IMR-90 (cell line): ENCODE results near the gene SLC26A11. TPM values are rescaled to one million over a fixed set of nuclear protein-coding genes. Genes with fewer than 3 reads are reported as not detected.

Experiments
- ATAC-seq: fragments of 200-7000 bp; cut with Tn5 transposase; 2 replicates; pipeline ENCODE4 v1.9.1; 2020; ENCODE audit warnings: low read depth, mild to moderate bottlenecking, moderate library complexity
- BruUV-seq: library from RNA; stranded (reverse); fragments of 400-500 nt; replicated peaks from 2 replicates; lab custom pipeline; 2021; lab: Mats Ljungman, UMichigan
- CTCF ChIA-PET: fragments of 300-600 bp; formaldehyde crosslinking; extraction: SDS; loops from one replicate; lab custom pipeline; 2021; ENCODE audit warnings: antibody characterized with exemption; lab: Yijun Ruan, JAX
- POLR2A ChIA-PET: fragments of 300-600 bp; sonication (Branson Sonifier 250); formaldehyde crosslinking; loops from one replicate; lab custom pipeline; 2022; ENCODE audit warnings: antibody characterized with exemption; ENCODE audit not compliant: unreplicated experiment; lab: Charles Lee
- DNase-seq: peaks from one replicate; pipeline ENCODE4 v3.0.0; 2013
- H2AFZ ChIP-seq: replicated peaks from 2 replicates; pipeline ENCODE3; 2013; ENCODE audit warnings: low read length, mild to moderate bottlenecking; ENCODE audit not compliant: poor library complexity
- H2AK5ac ChIP-seq: 2 replicates; pipeline ENCODE4 v1.6.1; 2013; ENCODE audit warnings: low read depth, low read length, inconsistent platforms
- H2AK9ac ChIP-seq: replicated peaks from 2 replicates; pipeline ENCODE3; 2013; ENCODE audit warnings: mild to moderate bottlenecking, low read depth, low read length, moderate library complexity; ENCODE audit not compliant: poor library complexity
- H2BK120ac ChIP-seq: 2 replicates; pipeline ENCODE4 v1.6.1; 2013; ENCODE audit warnings: low read depth, low read length, inconsistent platforms
- H2BK15ac ChIP-seq: 3 replicates; pipeline ENCODE4 v1.6.1; 2013; ENCODE audit warnings: low read depth, low read length, inconsistent platforms
- H2BK20ac ChIP-seq: 2 replicates; pipeline ENCODE4 v1.6.1; 2013; ENCODE audit warnings: low read depth, mild to moderate bottlenecking, inconsistent platforms, low read length, moderate library complexity
- H2BK5ac ChIP-seq: 2 replicates; pipeline ENCODE4 v1.6.1; 2013; ENCODE audit warnings: mild to moderate bottlenecking, low read depth, low read length, inconsistent platforms; ENCODE audit not compliant: poor library complexity, severe bottlenecking
- H3K14ac ChIP-seq: replicated peaks from 2 replicates; pipeline ENCODE4 v1.6.1; 2013; ENCODE audit warnings: low read depth, low read length, inconsistent platforms
- H3K18ac ChIP-seq: 2 replicates; pipeline ENCODE4 v1.6.1; 2013; ENCODE audit warnings: low read depth, low read length, control low read depth
- H3K23ac ChIP-seq: 2 replicates; pipeline ENCODE4 v1.6.1; 2013; ENCODE audit warnings: low read depth, low read length, inconsistent platforms
- H3K27ac ChIP-seq: 2 replicates; pipeline ENCODE4 v1.5.1; 2013; ENCODE audit warnings: mild to moderate bottlenecking, control low read depth, low read length; ENCODE audit not compliant: insufficient read depth
- H3K27me3 ChIP-seq: 2 replicates; pipeline ENCODE4 v1.6.1; 2013; ENCODE audit warnings: low read length; ENCODE audit not compliant: control insufficient read depth, insufficient read depth
- H3K36me3 ChIP-seq: 2 replicates; pipeline ENCODE4 v1.6.1; 2013; ENCODE audit warnings: low read length, mixed read lengths; ENCODE audit not compliant: control insufficient read depth, insufficient read depth
- H3K4ac ChIP-seq: 2 replicates; pipeline ENCODE4 v1.6.1; 2013; ENCODE audit warnings: low read depth, low read length, inconsistent platforms
- H3K4me1 ChIP-seq: 2 replicates; pipeline ENCODE4 v1.6.1; 2013; ENCODE audit warnings: low read length, mixed read lengths; ENCODE audit not compliant: control insufficient read depth, insufficient read depth
- H3K4me2 ChIP-seq: 2 replicates; pipeline ENCODE4 v1.6.1; 2013; ENCODE audit warnings: low read depth, mild to moderate bottlenecking, control low read depth, low read length, moderate library complexity
- H3K4me3 ChIP-seq: 2 replicates; pipeline ENCODE4 v1.5.1; 2013; ENCODE audit warnings: low read depth, mild to moderate bottlenecking, control low read depth, low read length, moderate library complexity; ENCODE audit not compliant: insufficient read depth
- H3K56ac ChIP-seq: 2 replicates; pipeline ENCODE4 v1.6.1; 2013; ENCODE audit warnings: low read length, inconsistent platforms; ENCODE audit not compliant: insufficient read depth; ENCODE audit errors: extremely low read depth
- H3K79me1 ChIP-seq, 2 experiments: 2 replicates each; pipeline ENCODE4 v1.6.1; 2013; ENCODE audit warnings: low read length in 2 of 2, inconsistent platforms in 1 of 2, low read depth in 1 of 2
- H3K9ac ChIP-seq: 2 replicates; pipeline ENCODE4 v1.6.1; 2013; ENCODE audit warnings: low read depth, low read length, control low read depth
- H3K9me1 ChIP-seq: 2 replicates; pipeline ENCODE4 v1.6.1; 2013; ENCODE audit warnings: low read length, inconsistent platforms; ENCODE audit not compliant: insufficient read depth
- H3K9me3 ChIP-seq: 2 replicates; pipeline ENCODE4 v1.6.1; 2013; ENCODE audit warnings: low read length; ENCODE audit not compliant: control insufficient read depth, insufficient read depth
- H4K20me1 ChIP-seq: 2 replicates; pipeline ENCODE4 v1.6.1; 2013; ENCODE audit warnings: low read length, inconsistent platforms; ENCODE audit not compliant: insufficient read depth
- H4K5ac ChIP-seq: 2 replicates; pipeline ENCODE4 v1.6.1; 2013; ENCODE audit warnings: mild to moderate bottlenecking, low read depth, low read length, control low read depth
- H4K8ac ChIP-seq, 2 experiments: 2 replicates each; pipeline ENCODE4 v1.6.1; 2013; ENCODE audit warnings: low read depth in 2 of 2, low read length in 2 of 2, control low read depth in 1 of 2, inconsistent platforms in 1 of 2
- H4K91ac ChIP-seq: 2 replicates; pipeline ENCODE4 v1.6.1; 2013; ENCODE audit warnings: low read depth, low read length, inconsistent platforms; ENCODE audit not compliant: insufficient read depth
- BHLHE40 ChIP-seq: fragments of 150-350 bp; IDR thresholded peaks from 2 replicates; pipeline ENCODE4 v1.6.1; 2016; ENCODE audit warnings: mild to moderate bottlenecking, low read depth, low read length
- MAZ ChIP-seq: IDR thresholded peaks from 2 replicates; pipeline ENCODE4 v1.6.1; 2012; ENCODE audit warnings: low read depth, mild to moderate bottlenecking, low read length, improper control_type of control experiment, moderate library complexity, borderline replicate concordance
- MXI1 ChIP-seq: IDR thresholded peaks from 2 replicates; pipeline ENCODE4 v1.6.1; 2012; ENCODE audit warnings: low read depth, mild to moderate bottlenecking, low read length, moderate library complexity, borderline replicate concordance
- NFE2L2 ChIP-seq: fragments of 150-350 bp; IDR thresholded peaks from 2 replicates; pipeline ENCODE4 v1.6.1; 2016; ENCODE audit warnings: low read depth, mild to moderate bottlenecking, low read length
- POLR2A ChIP-seq: IDR thresholded peaks from 2 replicates; pipeline ENCODE4 v1.6.1; 2012; ENCODE audit warnings: mild to moderate bottlenecking, low read depth, low read length
- RAD21 ChIP-seq: IDR thresholded peaks from 2 replicates; pipeline ENCODE4 v1.6.1; 2012; ENCODE audit warnings: low read length, improper control_type of control experiment
- RCOR1 ChIP-seq: IDR thresholded peaks from 2 replicates; pipeline ENCODE4 v1.6.1; 2012; ENCODE audit warnings: mild to moderate bottlenecking, low read length, improper control_type of control experiment; ENCODE audit not compliant: insufficient replicate concordance
- RFX5 ChIP-seq: IDR thresholded peaks from 2 replicates; pipeline ENCODE4 v1.8.0; 2012; ENCODE audit warnings: low read depth, mild to moderate bottlenecking, low read length, moderate library complexity
- whole genome bisulfite sequencing, 2 experiments: methylation state at CpG; one replicate each; pipeline versions ENCODE4 v1.1.5 to v1.1.7; 2013; ENCODE audit warnings: missing lambda C conversion rate in 2 of 2; ENCODE audit not compliant: insufficient read length in 1 of 2; ENCODE audit errors: extremely low coverage in 2 of 2; 5-methylcytosine and 5-hydroxymethylcytosine counted together
- dilution Hi-C: fragments of 300-500 bp; cut with HindIII; formaldehyde crosslinking; loops from one replicate; pipeline ENCODE4 v1.14.3; 2018; ENCODE audit warnings: low sequenced_read_pairs; ENCODE audit not compliant: unreplicated experiment
- in situ Hi-C: fragments of 300-500 bp; cut with MboI; formaldehyde crosslinking; loops from 3 replicates; pipeline ENCODE4 v1.14.3; 2019; ENCODE audit warnings: low sequenced_read_pairs, inconsistent platforms, mixed read lengths
- intact Hi-C: fragments of 100-400 bp; cut with micrococcal nuclease; formaldehyde crosslinking; loops from 2 replicates; pipeline ENCODE4 v1.10.0; 2022
- polyA plus RNA-seq, 3 experiments: library from polyadenylated mRNA; depleted of rRNA; stranded (reverse); fragments of >200 nt; gene quantifications; 2 replicates each; pipeline ENCODE4 v1.2.3, GENCODE V29; 2012; ENCODE audit warnings: low replicate concordance in 1 of 3
- total RNA-seq: library from RNA; depleted of rRNA; stranded (reverse); fragments of >200 nt; gene quantifications from 2 replicates; pipeline ENCODE4 v1.2.3, GENCODE V29; 2012
- TF ChIP-seq, protein P1 (sequence below): fragments of 150-350 bp; IDR thresholded peaks from 2 replicates; pipeline ENCODE4 v1.6.1; 2016; ENCODE audit warnings: low read depth, mild to moderate bottlenecking, low read length, moderate library complexity, borderline replicate concordance
- TF ChIP-seq, protein P2 (sequence below): fragments of 150-350 bp; IDR thresholded peaks from 2 replicates; pipeline ENCODE4 v1.6.1; 2017; ENCODE audit warnings: mild to moderate bottlenecking, antibody characterized with exemption, low read length, low read depth
- TF ChIP-seq, protein P3 (sequence below): conservative IDR thresholded peaks from 2 replicates; pipeline ENCODE4 v1.5.1; 2012; ENCODE audit warnings: mild to moderate bottlenecking, low read depth, low read length, improper control_type of control experiment

The SLC26A11 gene
- total and polyA plus RNA-seq, 2 of the 4 experiments (the other 2 are of a cell fraction) = 3.2 to 15.6 TPM

DNA sequence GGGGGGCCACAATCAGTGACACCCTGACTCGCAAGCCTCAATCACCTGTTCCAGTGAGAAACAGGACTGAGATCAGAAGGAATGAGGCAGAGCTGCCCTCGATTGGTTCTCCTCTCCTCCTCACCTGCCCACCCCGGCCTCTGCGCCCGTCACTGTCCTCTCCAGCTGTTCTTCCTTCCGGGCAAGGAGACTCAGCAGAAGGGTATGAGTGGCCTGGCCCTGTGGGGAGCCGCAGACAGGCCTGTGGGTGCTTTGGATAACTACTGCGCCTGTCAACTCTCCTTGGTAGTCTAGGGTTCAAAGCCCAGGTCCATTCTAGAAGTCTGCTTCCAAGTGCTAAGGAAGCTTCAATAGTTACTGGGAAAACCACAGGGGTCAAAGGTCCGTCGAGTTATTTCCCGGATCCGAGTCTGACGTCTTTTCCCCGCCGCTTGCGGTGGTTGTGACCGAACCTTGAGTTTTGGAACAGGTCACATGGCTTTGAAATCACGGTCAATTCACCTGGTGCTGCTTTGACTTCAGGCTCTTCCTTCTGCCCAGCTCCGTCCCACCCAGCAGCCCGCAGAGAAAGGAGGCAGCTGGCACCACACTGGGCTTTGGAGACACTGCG lies 42.1 kb upstream of the SLC26A11 start:
- Histone ChIP-seq H2BK15ac (no peak overlapping the region), H3K4ac (no peak overlapping the region), H3K18ac (no peak overlapping the region), H2AK5ac (no peak overlapping the region), H3K14ac (no peak overlapping the region), H3K56ac (no peak overlapping the region), H2AFZ (no peak overlapping the region), H3K23ac (no peak overlapping the region), H2AK9ac (no peak overlapping the region), H4K8ac (no peak overlapping the region), H2BK120ac (no peak overlapping the region), H4K5ac (no peak overlapping the region), H2BK5ac (no peak overlapping the region), H3K9ac (no peak overlapping the region), H3K79me1 (no peaks in the 10 kb centered on the region), H4K20me1 (no peaks in the 10 kb centered on the region), H3K9me1 (no peaks in the 10 kb centered on the region), H3K27me3 (peaks cover 23% of the 10 kb centered on the region), H3K4me1 (peaks cover 3% of the 10 kb centered on the region), H2BK20ac (no peak overlapping the region), H3K4me3 (no peak overlapping the region), H3K4me2 (no peak overlapping the region), H3K27ac (no peak overlapping the region), H4K91ac (no peak overlapping the region), H3K36me3 (no peaks in the 10 kb centered on the region), H3K9me3 (no peaks in the 10 kb centered on the region)
- DNase-seq = no peak
- intact Hi-C loops = no loop called here
- no TSS peak for BruUV-seq
- in situ Hi-C loops = no loop called here
- 85% methylated on average over 11 of the region's 21 CpGs; no CpG with 5 or more reads in 1 of the 2 experiments for WGBS, 2 experiments
- dilution Hi-C loops = no loop called here
- TF ChIP-seq BHLHE40 = no peak
- TF ChIP-seq MAZ = no peak
- TF ChIP-seq RCOR1 = no peak
- no peak for TF ChIP-seq POLR2A
- TF ChIP-seq RFX5 = no peak
- TF ChIP-seq, protein P1, sequence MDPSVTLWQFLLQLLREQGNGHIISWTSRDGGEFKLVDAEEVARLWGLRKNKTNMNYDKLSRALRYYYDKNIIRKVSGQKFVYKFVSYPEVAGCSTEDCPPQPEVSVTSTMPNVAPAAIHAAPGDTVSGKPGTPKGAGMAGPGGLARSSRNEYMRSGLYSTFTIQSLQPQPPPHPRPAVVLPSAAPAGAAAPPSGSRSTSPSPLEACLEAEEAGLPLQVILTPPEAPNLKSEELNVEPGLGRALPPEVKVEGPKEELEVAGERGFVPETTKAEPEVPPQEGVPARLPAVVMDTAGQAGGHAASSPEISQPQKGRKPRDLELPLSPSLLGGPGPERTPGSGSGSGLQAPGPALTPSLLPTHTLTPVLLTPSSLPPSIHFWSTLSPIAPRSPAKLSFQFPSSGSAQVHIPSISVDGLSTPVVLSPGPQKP = no peak
- TF ChIP-seq, protein P2, sequence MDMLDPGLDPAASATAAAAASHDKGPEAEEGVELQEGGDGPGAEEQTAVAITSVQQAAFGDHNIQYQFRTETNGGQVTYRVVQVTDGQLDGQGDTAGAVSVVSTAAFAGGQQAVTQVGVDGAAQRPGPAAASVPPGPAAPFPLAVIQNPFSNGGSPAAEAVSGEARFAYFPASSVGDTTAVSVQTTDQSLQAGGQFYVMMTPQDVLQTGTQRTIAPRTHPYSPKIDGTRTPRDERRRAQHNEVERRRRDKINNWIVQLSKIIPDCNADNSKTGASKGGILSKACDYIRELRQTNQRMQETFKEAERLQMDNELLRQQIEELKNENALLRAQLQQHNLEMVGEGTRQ = no peak
- no peak for TF ChIP-seq RAD21
- no peak for TF ChIP-seq NFE2L2
- TF ChIP-seq, protein P3, sequence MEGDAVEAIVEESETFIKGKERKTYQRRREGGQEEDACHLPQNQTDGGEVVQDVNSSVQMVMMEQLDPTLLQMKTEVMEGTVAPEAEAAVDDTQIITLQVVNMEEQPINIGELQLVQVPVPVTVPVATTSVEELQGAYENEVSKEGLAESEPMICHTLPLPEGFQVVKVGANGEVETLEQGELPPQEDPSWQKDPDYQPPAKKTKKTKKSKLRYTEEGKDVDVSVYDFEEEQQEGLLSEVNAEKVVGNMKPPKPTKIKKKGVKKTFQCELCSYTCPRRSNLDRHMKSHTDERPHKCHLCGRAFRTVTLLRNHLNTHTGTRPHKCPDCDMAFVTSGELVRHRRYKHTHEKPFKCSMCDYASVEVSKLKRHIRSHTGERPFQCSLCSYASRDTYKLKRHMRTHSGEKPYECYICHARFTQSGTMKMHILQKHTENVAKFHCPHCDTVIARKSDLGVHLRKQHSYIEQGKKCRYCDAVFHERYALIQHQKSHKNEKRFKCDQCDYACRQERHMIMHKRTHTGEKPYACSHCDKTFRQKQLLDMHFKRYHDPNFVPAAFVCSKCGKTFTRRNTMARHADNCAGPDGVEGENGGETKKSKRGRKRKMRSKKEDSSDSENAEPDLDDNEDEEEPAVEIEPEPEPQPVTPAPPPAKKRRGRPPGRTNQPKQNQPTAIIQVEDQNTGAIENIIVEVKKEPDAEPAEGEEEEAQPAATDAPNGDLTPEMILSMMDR = no peak
- no peak for TF ChIP-seq MXI1
- ChIA-PET POLR2A (no interaction called here), CTCF (interaction anchor here (1.1 kb wide), 1 partner anchor 10 kb away, joined by 3 read pairs; no protein-coding TSS in a partner anchor)
- ATAC-seq = no peak
